ENCODE measurements around the gene CD1D. TPM values are rescaled to one million over a fixed set of nuclear protein-coding genes. Genes with fewer than 3 reads are reported as not detected.
"Not testable (repeated sequence)": the region's sequence is repeated elsewhere in the genome, so short reads cannot be mapped to it uniquely, and the experiment has no call there.

CD1D gene
- total and polyA plus RNA-seq, 8 donors, result 1.5 to 3.6 (median 1.8) TPM

GRCh38 chr1:158203693-158204457 is 23.2 kb downstream of the CD1D start:
- intact Hi-C loops (cut with DNase I), result loop anchor here in 1 of 2 donors (10.0 kb wide), 1 partner anchor 791 kb away; no protein-coding TSS in a partner anchor
- DNase-seq, result peak in 2 of 4 donors; percentile 50 to 65
- TF ChIP-seq, protein P1, sequence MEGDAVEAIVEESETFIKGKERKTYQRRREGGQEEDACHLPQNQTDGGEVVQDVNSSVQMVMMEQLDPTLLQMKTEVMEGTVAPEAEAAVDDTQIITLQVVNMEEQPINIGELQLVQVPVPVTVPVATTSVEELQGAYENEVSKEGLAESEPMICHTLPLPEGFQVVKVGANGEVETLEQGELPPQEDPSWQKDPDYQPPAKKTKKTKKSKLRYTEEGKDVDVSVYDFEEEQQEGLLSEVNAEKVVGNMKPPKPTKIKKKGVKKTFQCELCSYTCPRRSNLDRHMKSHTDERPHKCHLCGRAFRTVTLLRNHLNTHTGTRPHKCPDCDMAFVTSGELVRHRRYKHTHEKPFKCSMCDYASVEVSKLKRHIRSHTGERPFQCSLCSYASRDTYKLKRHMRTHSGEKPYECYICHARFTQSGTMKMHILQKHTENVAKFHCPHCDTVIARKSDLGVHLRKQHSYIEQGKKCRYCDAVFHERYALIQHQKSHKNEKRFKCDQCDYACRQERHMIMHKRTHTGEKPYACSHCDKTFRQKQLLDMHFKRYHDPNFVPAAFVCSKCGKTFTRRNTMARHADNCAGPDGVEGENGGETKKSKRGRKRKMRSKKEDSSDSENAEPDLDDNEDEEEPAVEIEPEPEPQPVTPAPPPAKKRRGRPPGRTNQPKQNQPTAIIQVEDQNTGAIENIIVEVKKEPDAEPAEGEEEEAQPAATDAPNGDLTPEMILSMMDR (IDR thresholded peaks at IDR 0.05), result peak; percentile 77 to 80
- Histone ChIP-seq H3K4me1 (peaks cover 0 to 4% of the 10 kb centered on the region in 2 donors), H3K4me3 (no peak overlapping the region), H3K27me3 (peaks cover 10 to 13% of the 10 kb centered on the region in 2 donors), H3K9me3 (no peaks in the 10 kb centered on the region), H3K27ac (no peak overlapping the region), H3K36me3 (no peaks in the 10 kb centered on the region)
- peak; percentile 84 for ATAC-seq

GRCh38 chr1:158204458-158204827 is 23.7 kb downstream of the CD1D start:
- H3K27me3 ChIP-seq, result peaks cover 10 to 13% of the 10 kb centered on the region in 2 donors
- no peak overlapping the region for H3K4me3 ChIP-seq
- DNase-seq (no peak), ATAC-seq (no peak)
- H3K4me1 ChIP-seq, result peaks cover 0 to 4% of the 10 kb centered on the region in 2 donors
- H3K27ac ChIP-seq, result no peak overlapping the region
- TF ChIP-seq, protein P1 (IDR thresholded peaks at IDR 0.05), result no peak
- H3K36me3 ChIP-seq, result no peaks in the 10 kb centered on the region
- intact Hi-C loops (cut with DNase I), result loop anchor here in 1 of 2 donors (10.0 kb wide), 1 partner anchor 790 kb away; no protein-coding TSS in a partner anchor
- no peaks in the 10 kb centered on the region for H3K9me3 ChIP-seq

DNA sequence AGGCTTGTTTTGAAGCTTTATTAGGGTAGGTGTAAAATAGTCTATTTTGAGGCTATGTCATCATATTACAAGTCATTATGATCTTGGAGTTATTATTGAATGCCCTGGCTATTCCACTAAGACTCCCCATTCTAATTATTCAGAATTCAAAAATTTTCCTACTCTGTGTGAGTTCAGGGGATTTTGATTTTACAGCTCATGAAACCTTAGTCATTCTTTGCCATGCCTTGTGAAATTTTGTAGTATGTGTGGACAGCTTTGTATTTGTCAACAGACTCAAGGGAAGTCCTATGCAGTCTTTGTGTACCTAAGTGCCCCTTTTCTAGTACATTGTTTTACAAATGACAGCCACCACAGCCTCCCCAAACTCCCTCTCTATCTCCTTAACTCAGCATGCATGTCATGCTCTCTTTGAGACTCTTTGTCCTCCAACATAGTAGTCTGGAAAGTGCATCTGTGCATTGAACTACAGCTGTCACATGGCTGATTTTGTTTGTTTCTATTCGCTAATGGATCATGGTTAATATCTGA is 28.0 kb downstream of the CD1D start:
- TF ChIP-seq, protein P1 (IDR thresholded peaks at IDR 0.05), result no peak
- no peak overlapping the region for H3K4me3 ChIP-seq
- DNase-seq, result no peak

DNA sequence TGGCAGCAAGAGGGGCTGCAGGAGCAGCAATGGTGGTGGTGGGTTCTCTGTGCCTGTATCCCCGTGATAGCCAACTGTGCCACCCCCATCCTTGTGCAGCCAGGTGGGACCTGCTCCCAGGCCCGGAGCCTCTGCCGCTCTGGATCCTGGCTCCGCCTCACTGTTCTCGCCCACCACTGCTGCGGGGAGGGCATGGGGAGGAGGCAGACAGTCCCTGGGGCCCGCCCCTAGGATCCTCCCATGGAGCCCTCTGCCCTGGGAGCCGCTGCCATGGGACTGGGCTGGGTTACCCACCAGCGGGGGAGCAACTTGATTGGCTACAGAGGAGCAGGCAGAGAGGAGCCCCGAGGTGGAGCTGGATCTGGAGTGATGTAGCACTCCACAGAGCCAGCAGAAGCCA is 31.6 kb downstream of the CD1D start:
- TF ChIP-seq, protein P1 (IDR thresholded peaks at IDR 0.05), result no peak
- intact Hi-C loops (cut with DNase I), result no loop called here
- no peak for ATAC-seq

More for the DNA sequence above, 28.0 kb downstream of the CD1D start:
- H3K27me3 ChIP-seq, result peaks cover under 1 to 27% of the 10 kb centered on the region in 2 donors
- H3K27ac ChIP-seq, result no peak overlapping the region
- no peaks in the 10 kb centered on the region for H3K36me3 ChIP-seq
- no peaks in the 10 kb centered on the region for H3K9me3 ChIP-seq
- intact Hi-C loops (cut with DNase I), result loop anchor here in 1 of 2 donors (10.0 kb wide), 1 partner anchor 786 kb away; no protein-coding TSS in a partner anchor
- ATAC-seq, result no peak
- H3K4me1 ChIP-seq, result peaks cover 0 to 4% of the 10 kb centered on the region in 2 donors

DNA sequence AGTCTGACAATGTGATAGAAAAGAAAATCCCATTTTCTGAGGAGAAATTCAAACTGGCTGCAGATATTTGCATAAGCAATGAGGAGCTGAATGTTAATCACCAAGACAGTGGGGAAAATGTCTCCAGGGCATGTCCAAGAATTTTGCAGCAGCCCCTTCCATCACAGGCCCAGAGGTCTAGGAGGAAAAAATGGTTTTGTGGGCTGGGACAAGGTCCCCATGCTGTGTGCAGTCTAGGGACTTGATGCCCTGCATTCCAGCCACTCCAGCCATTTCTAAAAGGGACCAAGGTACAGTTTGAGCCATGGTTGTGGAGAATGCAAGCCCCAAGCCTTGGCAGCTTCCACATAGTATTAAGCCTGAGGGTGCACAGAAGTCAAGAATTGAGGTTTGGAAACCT is 42.8 kb downstream of the CD1D start:
- H3K36me3 ChIP-seq; H3K4me1 ChIP-seq; H3K27ac ChIP-seq; DNase-seq; ATAC-seq; H3K27me3 ChIP-seq; intact Hi-C loops (cut with DNase I); H3K4me3 ChIP-seq: not testable (repeated sequence)
- H3K9me3 ChIP-seq, result peaks cover 0 to 19% of the 10 kb centered on the region in 2 donors

More for the DNA sequence above, 31.6 kb downstream of the CD1D start:
- no peak overlapping the region for H3K4me3 ChIP-seq
- no peak overlapping the region for H3K27ac ChIP-seq
- H3K27me3 ChIP-seq, result peaks cover 0 to 34% of the 10 kb centered on the region in 2 donors
- no peaks in the 10 kb centered on the region for H3K4me1 ChIP-seq
- H3K9me3 ChIP-seq, result no peaks in the 10 kb centered on the region
- no peaks in the 10 kb centered on the region for H3K36me3 ChIP-seq
- no peak for DNase-seq

All from left lung (tissue), 10 donors.